Measurements from ENCODE around the gene KCNK1.

DNA sequence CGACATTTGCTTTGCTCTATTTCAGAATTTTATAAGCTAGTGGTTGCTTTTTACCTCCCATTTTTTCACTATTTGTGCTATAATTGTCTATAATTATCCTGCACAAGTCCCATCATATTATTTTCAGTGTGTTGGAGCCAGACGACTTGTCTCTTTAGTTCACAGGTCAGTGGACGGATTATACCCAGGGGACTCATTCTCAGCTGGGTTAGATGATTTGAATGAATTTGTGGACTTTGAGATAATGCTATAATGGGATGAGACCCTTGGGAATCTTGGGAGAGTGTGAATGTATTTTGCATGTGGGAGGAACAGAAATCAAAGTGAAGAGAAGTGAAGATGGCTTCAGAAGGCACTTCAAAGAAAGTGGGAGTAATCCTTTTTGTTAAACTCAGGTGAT is 31.5 kb upstream of the KCNK1 start:
- TF ChIP-seq EP300 (IDR thresholded peaks at IDR 0.05) (no peak), POLR2A (IDR thresholded peaks at IDR 0.05; ENCODE audit: low read depth) (no peak)
